ENCODE measurements around the gene C1QL4. TPM values are rescaled to one million over a fixed set of nuclear protein-coding genes. Genes with fewer than 3 reads are reported as not detected.
"Not testable (repeated sequence)": the region's sequence is repeated elsewhere in the genome, so short reads cannot be mapped to it uniquely, and the experiment has no call there.

The C1QL4 gene
- total RNA-seq, 1 experiment from 2014 or later: 2.1 TPM

- in situ Hi-C loops (cut with HindIII; ENCODE audit: low pct_unique_long_range_greater_than_20kb, low sequenced_read_pairs) (no loop called here), intact Hi-C loops (cut with micrococcal nuclease; ENCODE audit: unreplicated experiment) (no loop called here)
- H3K36me3 ChIP-seq (ENCODE audit: control insufficient read depth, insufficient read depth, low read length): no peaks in the 10 kb centered on the region
- H3K27me3 ChIP-seq (ENCODE audit: control insufficient read depth, insufficient read depth, low read length): no peaks in the 10 kb centered on the region
- no peak overlapping the region for H3K4me3 ChIP-seq (ENCODE audit: low read depth in 2 of 2, low read length in 2 of 2)
- H3K4me1 ChIP-seq (ENCODE audit: control insufficient read depth, insufficient read depth, low read length): no peaks in the 10 kb centered on the region
- no peak for DNase-seq (ENCODE audit: low read depth, low spot score)
- CTCF ChIA-PET: no interaction called here
- POLR2A ChIA-PET: no interaction called here
- ATAC-seq: no peak
- TF ChIP-seq CTCF (IDR thresholded peaks at IDR 0.05) (no peak), REST (IDR thresholded peaks at IDR 0.05; ENCODE audit: insufficient read depth in 1 of 2, low read depth in 2 of 2, low read length in 1 of 2) (no peak), SIN3A (IDR thresholded peaks at IDR 0.05; ENCODE audit: borderline replicate concordance, insufficient read depth, low read depth, low read length) (no peak), TCF7L2 (IDR thresholded peaks at IDR 0.05; ENCODE audit: low read depth, low read length) (no peak), POLR2AphosphoS5 (IDR thresholded peaks at IDR 0.05; ENCODE audit: low read depth, low read length) (no peak)
- BruUV-seq (replicated peaks): no TSS peak
- H3K27ac ChIP-seq (ENCODE audit: low read length): no peak overlapping the region
- no peaks in the 10 kb centered on the region for H3K9me3 ChIP-seq (ENCODE audit: control insufficient read depth, insufficient read depth, low read depth, low read length)
Observed at GRCh38 chr12:49314811-49315210, 22.2 kb downstream of the C1QL4 start.

GRCh38 chr12:49310451-49311000 lies 26.5 kb downstream of the C1QL4 start:
- BruUV-seq (replicated peaks); intact Hi-C loops (cut with micrococcal nuclease; ENCODE audit: unreplicated experiment); ATAC-seq; H3K9me3 ChIP-seq (ENCODE audit: control insufficient read depth, insufficient read depth, low read depth, low read length); H3K27ac ChIP-seq (ENCODE audit: low read length); DNase-seq (ENCODE audit: low read depth, low spot score); H3K4me3 ChIP-seq (ENCODE audit: low read depth in 2 of 2, low read length in 2 of 2); H3K27me3 ChIP-seq (ENCODE audit: control insufficient read depth, insufficient read depth, low read length); CTCF ChIA-PET; POLR2A ChIA-PET; H3K4me1 ChIP-seq (ENCODE audit: control insufficient read depth, insufficient read depth, low read length); H3K36me3 ChIP-seq (ENCODE audit: control insufficient read depth, insufficient read depth, low read length); in situ Hi-C loops (cut with HindIII; ENCODE audit: low pct_unique_long_range_greater_than_20kb, low sequenced_read_pairs): not testable (repeated sequence)

GRCh38 chr12:49309386-49309785 lies 27.6 kb downstream of the C1QL4 start:
- no peaks in the 10 kb centered on the region for H3K27me3 ChIP-seq (ENCODE audit: control insufficient read depth, insufficient read depth, low read length)
- in situ Hi-C loops (cut with HindIII; ENCODE audit: low pct_unique_long_range_greater_than_20kb, low sequenced_read_pairs): no loop called here
- BruUV-seq (replicated peaks): no TSS peak
- no peak overlapping the region for H3K4me3 ChIP-seq (ENCODE audit: low read depth in 2 of 2, low read length in 2 of 2)
- no peak overlapping the region for H3K27ac ChIP-seq (ENCODE audit: low read length)
- H3K9me3 ChIP-seq (ENCODE audit: control insufficient read depth, insufficient read depth, low read depth, low read length): no peaks in the 10 kb centered on the region
- intact Hi-C loops (cut with micrococcal nuclease; ENCODE audit: unreplicated experiment): no loop called here
- no peaks in the 10 kb centered on the region for H3K36me3 ChIP-seq (ENCODE audit: control insufficient read depth, insufficient read depth, low read length)
- ChIA-PET CTCF (no interaction called here), POLR2A (no interaction called here)
- TF ChIP-seq SIN3A (IDR thresholded peaks at IDR 0.05; ENCODE audit: borderline replicate concordance, insufficient read depth, low read depth, low read length) (no peak), REST (IDR thresholded peaks at IDR 0.05; ENCODE audit: insufficient read depth in 1 of 2, low read depth in 2 of 2, low read length in 1 of 2) (no peak), CTCF (IDR thresholded peaks at IDR 0.05) (no peak), POLR2AphosphoS5 (IDR thresholded peaks at IDR 0.05; ENCODE audit: low read depth, low read length) (no peak), TCF7L2 (IDR thresholded peaks at IDR 0.05; ENCODE audit: low read depth, low read length) (no peak)
- no peak for DNase-seq (ENCODE audit: low read depth, low spot score)
- ATAC-seq: no peak
- no peaks in the 10 kb centered on the region for H3K4me1 ChIP-seq (ENCODE audit: control insufficient read depth, insufficient read depth, low read length)

Measured in Panc1 (cell line).